Urothelium cell line (cell line): ENCODE measurements around the gene MKS1.

Experiments
- DNase-seq: peaks from one replicate; pipeline ENCODE4 v3.0.0; 2011; ENCODE audit warnings: low spot score, mixed read lengths
- FAIRE-seq: peaks from 2 replicates; lab custom pipeline; 2011; peaks lifted over from hg19 to GRCh38; lab: Jason Lieb, UNC

Gene MKS1

GRCh38 chr17:58219007-58219788 lies at the start of gene MKS1:
TSS of gene MKS1 (minus strand) at chr17:58219255. CDS start at chr17:58219230, 25 bp downstream.
- FAIRE-seq: peak; percentile 99
- DNase-seq: peak; percentile 100

GRCh38 chr17:58268326-58268725 lies 49.3 kb upstream of the MKS1 start:
- no peak for DNase-seq
- peak; percentile 44 for FAIRE-seq

- no peak for DNase-seq
- FAIRE-seq: no peak
These were observed 48.6 kb upstream of the MKS1 start for GRCh38 chr17:58267347-58268324.

- FAIRE-seq (peak; percentile 53), DNase-seq (no peak)
These were observed 47.1 kb upstream of the MKS1 start for GRCh38 chr17:58265902-58266875.

GRCh38 chr17:58265271-58265670 lies 46.2 kb upstream of the MKS1 start:
- no peak for DNase-seq
- no peak for FAIRE-seq

GRCh38 chr17:58264407-58265103 lies 45.5 kb upstream of the MKS1 start:
- FAIRE-seq (peak; percentile 81), DNase-seq (no peak)

GRCh38 chr17:58263773-58264172 lies 44.7 kb upstream of the MKS1 start:
- no peak for FAIRE-seq
- no peak for DNase-seq

GRCh38 chr17:58262149-58262548 lies 43.1 kb upstream of the MKS1 start:
- FAIRE-seq (no peak), DNase-seq (no peak)

- FAIRE-seq (no peak), DNase-seq (no peak)
These were observed 35.7 kb upstream of the MKS1 start for GRCh38 chr17:58254803-58255202.

GRCh38 chr17:58253082-58253481 lies 34.0 kb upstream of the MKS1 start:
- DNase-seq: no peak

GRCh38 chr17:58252141-58252540 lies 33.1 kb upstream of the MKS1 start:
- DNase-seq: no peak
- FAIRE-seq: no peak

More at GRCh38 chr17:58253082-58253481, 34.0 kb upstream of the MKS1 start:
- FAIRE-seq: no peak

- peak; percentile 53 for FAIRE-seq
- no peak for DNase-seq
These were observed 31.4 kb upstream of the MKS1 start for GRCh38 chr17:58250344-58251011.

GRCh38 chr17:58249270-58250133 lies 30.4 kb upstream of the MKS1 start:
- DNase-seq (peak; percentile 98), FAIRE-seq (peak; percentile 97)

- no peak for DNase-seq
- FAIRE-seq: no peak
These were observed 29.9 kb upstream of the MKS1 start for GRCh38 chr17:58248955-58249269.

- DNase-seq (no peak), FAIRE-seq (peak; percentile 77)
These were observed 28.7 kb upstream of the MKS1 start for GRCh38 chr17:58247511-58248363.

GRCh38 chr17:58246781-58247180 lies 27.7 kb upstream of the MKS1 start:
- FAIRE-seq (peak; percentile 35), DNase-seq (no peak)

- FAIRE-seq: no peak
- DNase-seq: no peak
These were observed 27.2 kb upstream of the MKS1 start for GRCh38 chr17:58246104-58246740.
